ENCODE data around the gene C1QTNF12.
"Not testable (repeated sequence)": the region's sequence is repeated elsewhere in the genome, so short reads cannot be mapped to it uniquely, and the experiment has no call there.

Gene C1QTNF12

DNA sequence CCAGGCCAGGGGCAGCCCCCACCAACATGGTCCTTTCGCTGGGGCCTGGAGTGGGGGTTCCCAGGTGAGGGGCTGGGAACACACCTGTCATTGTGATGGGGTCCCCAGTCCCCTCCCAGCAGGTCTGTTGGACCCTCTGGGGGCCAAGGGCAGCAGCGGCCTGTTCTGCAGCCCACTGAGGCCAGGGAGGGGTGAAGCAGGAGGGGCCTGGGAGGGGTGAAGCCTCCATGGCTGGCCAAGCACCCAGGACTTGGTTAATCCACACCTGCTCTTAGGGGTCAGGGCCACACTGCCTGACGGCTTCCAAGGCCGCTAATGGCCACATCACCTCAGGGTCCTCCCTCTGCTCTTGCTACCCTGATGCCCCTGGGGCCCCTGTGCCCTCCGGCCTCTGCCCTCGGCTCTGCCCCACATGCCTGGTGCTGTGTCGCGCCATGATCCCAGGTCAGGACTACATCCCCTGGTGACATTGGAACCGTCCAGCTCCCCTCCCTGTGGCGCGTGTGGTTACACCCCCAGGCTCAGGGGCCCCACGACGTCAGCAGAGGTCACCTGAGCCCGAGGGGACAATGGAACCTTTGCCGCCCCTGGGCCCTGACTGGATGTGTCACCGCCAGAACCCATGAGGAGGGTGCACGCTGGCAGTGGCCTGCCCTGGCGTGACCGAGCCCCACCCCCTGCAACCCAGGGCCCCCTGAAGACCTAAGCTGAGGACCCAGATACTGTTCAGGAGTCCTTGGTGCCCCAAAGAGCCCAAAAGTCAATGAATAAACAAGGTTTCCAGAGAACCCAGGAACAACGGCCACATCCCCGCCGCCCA, 47.2 kb downstream of the C1QTNF12 start:
- no peak for DNase-seq (ENCODE audit: low spot score)

DNA sequence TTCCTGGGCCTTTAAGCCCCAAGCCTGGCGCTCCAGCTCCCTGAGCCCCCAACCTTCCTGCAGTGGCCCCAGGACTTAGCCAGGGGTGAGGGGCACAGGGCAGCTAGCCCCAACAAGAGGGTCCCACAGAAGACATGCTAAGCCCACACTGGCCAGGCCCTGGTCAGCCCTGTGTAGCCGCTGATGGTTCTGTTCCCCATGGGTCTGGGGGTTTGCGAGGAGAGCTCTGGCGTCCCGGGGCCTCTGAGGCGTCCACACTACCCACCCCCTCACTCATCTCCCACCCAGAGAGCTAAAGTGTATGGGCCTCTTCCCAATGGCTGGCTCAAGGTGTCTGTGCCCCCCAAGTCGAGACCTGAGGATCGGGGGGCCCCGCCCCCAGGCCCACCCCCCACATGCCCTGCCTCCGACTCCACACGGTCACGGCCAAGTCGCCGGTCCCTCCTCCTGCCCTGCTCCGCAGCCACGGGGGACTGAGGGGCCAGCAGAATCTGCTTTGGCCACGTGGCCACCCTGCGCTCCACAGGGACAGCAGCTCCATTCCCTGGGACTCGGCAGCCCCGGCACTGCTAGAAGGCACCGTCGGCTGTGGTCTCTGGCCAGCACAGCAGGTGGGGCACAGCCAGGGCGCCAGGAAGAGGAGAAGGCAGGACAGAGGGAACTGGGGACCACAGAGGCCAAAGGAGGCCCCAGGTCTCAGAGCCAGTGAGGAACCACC, 47.9 kb downstream of the C1QTNF12 start:
- DNase-seq (ENCODE audit: low spot score): no peak

- DNase-seq (ENCODE audit: low spot score): no peak
Observed at GRCh38 chr1:1197551-1198422, 48.7 kb downstream of the C1QTNF12 start.

GRCh38 chr1:1197188-1197500, 49.4 kb downstream of the C1QTNF12 start:
- no peak for DNase-seq (ENCODE audit: low spot score)

DNA sequence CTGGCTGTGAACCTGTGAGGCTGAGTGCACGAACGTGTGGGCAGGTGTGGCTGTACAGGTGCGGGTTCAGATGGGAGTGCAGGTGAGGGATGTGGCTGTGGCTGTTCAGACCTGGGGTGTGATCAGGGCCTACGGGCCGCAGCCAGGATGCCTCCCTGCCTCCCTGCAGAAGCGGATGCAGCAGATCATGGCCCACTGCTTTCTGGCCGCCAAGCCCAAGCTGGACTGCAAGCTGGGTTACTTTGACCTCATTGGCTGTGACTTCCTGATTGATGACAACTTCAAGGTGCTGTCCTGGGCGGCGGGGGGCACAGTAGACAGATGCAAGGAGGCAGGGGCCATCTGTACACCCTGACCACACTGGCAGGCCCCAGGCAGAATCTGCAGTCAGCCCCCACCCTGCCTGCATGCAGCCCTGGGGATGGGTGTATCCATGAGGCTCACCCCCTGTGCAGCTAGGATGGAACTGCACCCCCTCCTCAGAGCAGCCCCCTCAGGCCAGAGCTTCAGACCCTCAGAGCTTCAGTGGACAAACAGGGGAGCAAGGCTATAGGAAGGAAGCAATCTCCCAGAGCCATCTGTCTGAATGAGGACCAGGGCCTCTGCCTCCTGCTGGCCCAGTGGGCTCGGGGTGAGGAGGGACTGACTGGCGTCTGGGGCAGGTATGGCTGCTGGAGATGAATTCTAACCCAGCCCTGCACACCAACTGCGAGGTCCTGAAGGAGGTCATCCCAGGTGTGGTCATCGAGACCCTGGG, 49.9 kb downstream of the C1QTNF12 start:
- no peak for DNase-seq (ENCODE audit: low spot score)

DNA sequence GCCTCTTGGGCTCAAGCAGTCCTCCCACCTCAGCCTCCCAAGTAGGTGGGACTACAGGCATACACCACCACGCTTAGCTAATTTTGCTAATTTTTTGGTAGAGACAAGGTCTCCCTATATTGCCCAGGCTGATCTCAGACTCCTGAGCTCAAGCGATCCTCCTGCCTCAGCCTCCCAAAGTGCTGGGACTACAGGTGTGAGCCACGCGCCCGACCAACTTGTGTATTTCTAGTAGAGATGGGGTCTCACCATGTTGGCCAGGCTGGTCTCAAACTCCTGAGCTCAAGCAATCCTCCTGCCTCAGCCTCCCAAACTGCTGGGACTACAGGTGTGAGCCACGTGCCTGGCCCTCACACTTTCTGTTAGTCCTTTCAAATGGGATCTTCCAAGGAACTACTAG, 50.8 kb downstream of the C1QTNF12 start:
- not testable (repeated sequence) for DNase-seq (ENCODE audit: low spot score)

GRCh38 chr1:1194723-1195122, 51.8 kb downstream of the C1QTNF12 start:
- DNase-seq (ENCODE audit: low spot score): no peak
